Occipital lobe (tissue), 2 donors: Measurements from ENCODE around the gene OR2AT4. TPM values are rescaled to one million over a fixed set of nuclear protein-coding genes. Genes with fewer than 3 reads are reported as not detected.
"Not testable (repeated sequence)": the region's sequence is repeated elsewhere in the genome, so short reads cannot be mapped to it uniquely, and the experiment has no call there.

ENCODE experiments used
- DNase-seq: peaks from one replicate; lab custom pipeline; 2025; lab: John Stamatoyannopoulos, UW
- total RNA-seq: library from RNA; depleted of rRNA; stranded (reverse); fragments of >200 nt; gene quantifications from one replicate; pipeline ENCODE4 v1.2.3, GENCODE V29; 2014

The OR2AT4 gene
- total RNA-seq, 1 donor from 2014 or later: not detected

- no peak for DNase-seq
Measured at GRCh38 chr11:75068559-75068958, 28.1 kb downstream of the OR2AT4 start.

GRCh38 chr11:75066061-75066460, 30.6 kb downstream of the OR2AT4 start:
- DNase-seq: no peak

- DNase-seq: no peak
Measured at GRCh38 chr11:75063741-75064314, 32.8 kb downstream of the OR2AT4 start.

GRCh38 chr11:75059299-75059698, 37.4 kb downstream of the OR2AT4 start:
- DNase-seq: no peak

- no peak for DNase-seq
Measured at GRCh38 chr11:75056814-75057213, 39.9 kb downstream of the OR2AT4 start.

GRCh38 chr11:75055511-75055910, 41.2 kb downstream of the OR2AT4 start:
- no peak for DNase-seq

- no peak for DNase-seq
Measured at GRCh38 chr11:75052457-75052856, 44.2 kb downstream of the OR2AT4 start.

GRCh38 chr11:75051043-75051442, 45.6 kb downstream of the OR2AT4 start:
- DNase-seq: no peak

- DNase-seq: no peak
Measured at GRCh38 chr11:75050516-75050915, 46.2 kb downstream of the OR2AT4 start.

- not testable (repeated sequence) for DNase-seq
Measured at GRCh38 chr11:75049501-75050266, 47.0 kb downstream of the OR2AT4 start.

GRCh38 chr11:75047191-75047590, 49.5 kb downstream of the OR2AT4 start:
- no peak for DNase-seq

GRCh38 chr11:75046668-75047067, 50.0 kb downstream of the OR2AT4 start:
- DNase-seq: not testable (repeated sequence)

GRCh38 chr11:75044381-75045170, 52.1 kb downstream of the OR2AT4 start:
- DNase-seq: not testable (repeated sequence)

GRCh38 chr11:75041821-75042220, 54.9 kb downstream of the OR2AT4 start:
- not testable (repeated sequence) for DNase-seq

GRCh38 chr11:75041263-75041662, 55.4 kb downstream of the OR2AT4 start:
- no peak for DNase-seq

GRCh38 chr11:75040167-75040770, 56.4 kb downstream of the OR2AT4 start:
- no peak for DNase-seq

GRCh38 chr11:75035911-75036565, 60.6 kb downstream of the OR2AT4 start:
- no peak for DNase-seq

- no peak for DNase-seq
Measured at GRCh38 chr11:75035256-75035655, 61.4 kb downstream of the OR2AT4 start.

GRCh38 chr11:75033916-75034315, 62.8 kb downstream of the OR2AT4 start:
- no peak for DNase-seq

GRCh38 chr11:75032550-75032935, 64.1 kb downstream of the OR2AT4 start:
- no peak for DNase-seq

GRCh38 chr11:75031771-75032549, 64.7 kb downstream of the OR2AT4 start:
- DNase-seq: peak; percentile 18
